Endothelial cell of umbilical vein (primary cell): Measurements from ENCODE around the gene BMPR1A. TPM values are rescaled to one million over a fixed set of nuclear protein-coding genes. Genes with fewer than 3 reads are reported as not detected.
A peak's percentile ranks its signal among the peaks of the same experiment; 100 is the strongest.

Experiments used
- BruUV-seq: library from RNA; stranded (reverse); fragments of 400-500 nt; replicated peaks from 2 replicates; lab custom pipeline; 2021; lab: Mats Ljungman, UMichigan
- CTCF ChIA-PET: fragments of 300-600, 350-600 bp; sonication (Branson Sonifier 250); formaldehyde crosslinking; loops from one replicate; lab custom pipeline; 2021; ENCODE audit warnings: antibody characterized with exemption, inconsistent platforms; lab: Charles Lee
- POLR2A ChIA-PET: fragments of 300-600, 350-600 bp; sonication (Branson Sonifier 250); formaldehyde crosslinking; loops from one replicate; lab custom pipeline; 2021; ENCODE audit warnings: antibody characterized with exemption, inconsistent platforms; lab: Charles Lee
- DNase-seq: peaks from one replicate; pipeline ENCODE4 v3.0.0-alpha.2; 2011; ENCODE audit warnings: low read depth, low spot score
- FAIRE-seq: peaks from 2 replicates; lab custom pipeline; 2011; peaks lifted over from hg19 to GRCh38; lab: Jason Lieb, UNC
- H2AFZ ChIP-seq: 2 replicates; pipeline ENCODE4 v1.6.0; 2012; ENCODE audit warnings: low read depth, low read length, control low read depth, inconsistent platforms
- H3K27ac ChIP-seq: 2 replicates; pipeline ENCODE4 v1.5.1; 2011; ENCODE audit warnings: low read depth, mild to moderate bottlenecking, control low read depth, low read length, moderate library complexity; ENCODE audit not compliant: insufficient read depth
- H3K27me3 ChIP-seq, 2 experiments: 2 replicates each; pipeline versions ENCODE4 v1.6.0 to v1.6.1; 2011; ENCODE audit warnings: low read length in 2 of 2, mixed read lengths in 1 of 2; ENCODE audit not compliant: control insufficient read depth in 2 of 2, insufficient read depth in 2 of 2
- H3K36me3 ChIP-seq, 2 experiments: 2 replicates in 1 of 2; 3 replicates in 1 of 2; pipeline ENCODE4 v1.5.1; 2011; ENCODE audit warnings: low read length in 2 of 2, mild to moderate bottlenecking in 1 of 2, moderate library complexity in 1 of 2; ENCODE audit not compliant: control insufficient read depth in 2 of 2, insufficient read depth in 2 of 2; ENCODE audit errors: extremely low read depth in 1 of 2
- H3K4me1 ChIP-seq: 3 replicates; pipeline ENCODE4 v1.5.1; 2011; ENCODE audit warnings: mild to moderate bottlenecking, low read length; ENCODE audit not compliant: control insufficient read depth, insufficient read depth; ENCODE audit errors: extremely low read depth
- H3K4me2 ChIP-seq: 2 replicates; pipeline ENCODE4 v1.6.1; 2011; ENCODE audit warnings: low read length, control low read depth, mixed read lengths; ENCODE audit not compliant: insufficient read depth
- H3K4me3 ChIP-seq, 3 experiments: fragments of 200-600 bp in 1 of 3; sonication (generic), shearing (Covaris generic) in 1 of 3; replicated peaks in 1 of 3; 2 replicates each; pipeline ENCODE4 v1.5.1; 2011 to 2016; ENCODE audit warnings: control low read depth in 3 of 3, low read length in 3 of 3, mild to moderate bottlenecking in 2 of 3, inconsistent platforms in 1 of 3, low read depth in 1 of 3, moderate library complexity in 1 of 3; ENCODE audit not compliant: insufficient read depth in 1 of 3
- H3K79me2 ChIP-seq: 2 replicates; pipeline ENCODE4 v1.6.0; 2012; ENCODE audit warnings: low read length, inconsistent platforms; ENCODE audit not compliant: control insufficient read depth, insufficient read depth
- H3K9ac ChIP-seq: replicated peaks from 2 replicates; pipeline ENCODE3; 2011; ENCODE audit warnings: low read length, control low read depth; ENCODE audit not compliant: insufficient read depth; ENCODE audit errors: extremely low read depth
- H3K9me1 ChIP-seq: replicated peaks from 3 replicates; pipeline ENCODE4 v1.6.0; 2011; ENCODE audit warnings: mild to moderate bottlenecking, low read length; ENCODE audit not compliant: control insufficient read depth, insufficient read depth; ENCODE audit errors: extremely low read depth
- H3K9me3 ChIP-seq: replicated peaks from 2 replicates; pipeline ENCODE4 v1.5.1; 2012; ENCODE audit warnings: low read length, inconsistent platforms; ENCODE audit not compliant: control insufficient read depth, insufficient read depth
- H4K20me1 ChIP-seq: replicated peaks from 2 replicates; pipeline ENCODE3; 2011; ENCODE audit warnings: mild to moderate bottlenecking, low read length; ENCODE audit not compliant: control insufficient read depth, insufficient read depth; ENCODE audit errors: extremely low read depth
- POLR2AphosphoS5 ChIP-seq: IDR thresholded peaks from 2 replicates; pipeline ENCODE4 v1.6.1; 2012; ENCODE audit warnings: low read depth, mild to moderate bottlenecking, control low read depth, low read length, moderate library complexity; ENCODE audit not compliant: insufficient read depth
- dilution Hi-C: fragments of 300-500 bp; cut with MboI; formaldehyde crosslinking; loops from one replicate; pipeline ENCODE4 v1.15.0; 2019; ENCODE audit warnings: low sequenced_read_pairs; ENCODE audit not compliant: extremely low pct_ligation_motif_present
- intact Hi-C: fragments of 100-400 bp; cut with micrococcal nuclease; formaldehyde crosslinking; loops from one replicate; pipeline ENCODE4 v1.10.0; 2022
- polyA plus RNA-seq, 4 experiments: library from polyadenylated mRNA; depleted of rRNA in 3 of 4; stranded (reverse) in 3 of 4; unstranded in 1 of 4; fragments of >200 nt; gene quantifications; 2 replicates each; pipeline versions ENCODE4 v1.2.1 to v1.2.3, GENCODE V29; 2011 to 2012; ENCODE audit warnings: missing spikeins in 1 of 4
- total RNA-seq: library from RNA; stranded (reverse); gene quantifications from 2 replicates; pipeline ENCODE4 v1.2.3, GENCODE V29; 2021
- TF ChIP-seq, protein P1 (sequence below), 2 donors: IDR thresholded peaks; 1 replicate in 1 of 2; 2 replicates in 1 of 2; pipeline ENCODE4 v1.5.1; 2011; ENCODE audit warnings: low read length in 2 of 2, mild to moderate bottlenecking in 2 of 2, moderate library complexity in 2 of 2, control low read depth in 1 of 2, inconsistent platforms in 1 of 2, low read depth in 1 of 2; ENCODE audit not compliant: insufficient read depth in 1 of 2; ENCODE audit errors: extremely low read depth in 1 of 2

Gene BMPR1A
- total and polyA plus RNA-seq, 2 donors (not counting 3 experiments of a cell fraction or from before 2014, with no cell fraction given): not detected

DNA sequence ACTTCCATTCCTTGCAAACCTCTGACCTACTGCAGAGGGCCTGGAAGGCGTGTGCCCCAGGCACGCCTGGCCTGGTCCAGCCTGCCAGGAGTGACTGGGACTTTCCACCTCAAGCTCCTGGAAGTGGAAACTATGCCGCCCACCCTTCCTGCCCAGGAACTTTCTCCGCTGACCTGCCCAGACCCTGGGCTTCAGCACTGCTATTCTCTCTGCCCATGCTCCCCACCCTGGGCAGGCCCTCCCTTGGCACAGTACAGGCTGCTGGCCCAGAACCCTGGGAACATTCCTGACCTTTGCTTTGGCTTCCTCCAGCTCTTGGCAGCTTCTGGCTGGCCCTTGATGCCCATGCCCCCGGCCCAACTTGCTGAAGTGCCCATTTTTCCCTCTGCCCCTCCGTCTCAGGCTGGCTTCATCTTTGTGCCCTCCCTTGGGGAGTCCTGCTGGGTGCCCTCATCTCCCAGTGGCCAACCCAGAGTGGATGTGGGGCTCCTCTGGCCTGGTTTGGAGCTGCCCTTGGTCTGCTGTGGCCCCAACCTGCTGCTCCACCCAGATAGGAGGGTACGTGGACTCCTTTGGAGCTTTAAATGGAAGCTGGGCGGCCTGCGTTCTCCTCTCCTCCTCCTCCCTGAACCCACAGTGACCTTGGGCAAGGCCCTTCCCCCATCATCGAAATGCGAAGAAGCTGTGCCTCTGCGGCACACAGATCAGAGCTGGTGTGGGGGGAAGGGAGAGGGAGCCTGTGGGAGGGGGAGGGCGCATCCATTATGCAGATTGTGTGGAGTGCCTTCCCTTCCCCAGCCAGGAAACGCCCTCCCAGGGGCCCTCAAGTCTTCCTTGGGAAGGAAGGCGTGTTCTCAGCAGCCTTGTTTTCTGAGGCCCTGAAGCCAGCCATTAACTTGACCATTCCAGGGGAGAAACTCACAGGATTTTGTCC, 197.6 kb downstream of the BMPR1A start:
- Histone ChIP-seq H3K36me3 (no peaks in the 10 kb centered on the region), H3K4me3 (peak overlapping the region in 2 of 3 experiments; percentile 7 to 65), H3K27ac (peak overlapping the region; percentile 71), H3K9me3 (no peaks in the 10 kb centered on the region), H3K79me2 (peaks cover 82% of the 10 kb centered on the region), H3K4me1 (peaks cover 52% of the 10 kb centered on the region), H3K4me2 (peak overlapping the region; percentile 70), H4K20me1 (no peaks in the 10 kb centered on the region), H3K27me3 (no peaks in the 10 kb centered on the region), H3K9me1 (no peaks in the 10 kb centered on the region), H2AFZ (no peak overlapping the region), H3K9ac (peak overlapping the region; percentile 17)
- peak; percentile 34 for TF ChIP-seq POLR2AphosphoS5
- TF ChIP-seq, protein P1, sequence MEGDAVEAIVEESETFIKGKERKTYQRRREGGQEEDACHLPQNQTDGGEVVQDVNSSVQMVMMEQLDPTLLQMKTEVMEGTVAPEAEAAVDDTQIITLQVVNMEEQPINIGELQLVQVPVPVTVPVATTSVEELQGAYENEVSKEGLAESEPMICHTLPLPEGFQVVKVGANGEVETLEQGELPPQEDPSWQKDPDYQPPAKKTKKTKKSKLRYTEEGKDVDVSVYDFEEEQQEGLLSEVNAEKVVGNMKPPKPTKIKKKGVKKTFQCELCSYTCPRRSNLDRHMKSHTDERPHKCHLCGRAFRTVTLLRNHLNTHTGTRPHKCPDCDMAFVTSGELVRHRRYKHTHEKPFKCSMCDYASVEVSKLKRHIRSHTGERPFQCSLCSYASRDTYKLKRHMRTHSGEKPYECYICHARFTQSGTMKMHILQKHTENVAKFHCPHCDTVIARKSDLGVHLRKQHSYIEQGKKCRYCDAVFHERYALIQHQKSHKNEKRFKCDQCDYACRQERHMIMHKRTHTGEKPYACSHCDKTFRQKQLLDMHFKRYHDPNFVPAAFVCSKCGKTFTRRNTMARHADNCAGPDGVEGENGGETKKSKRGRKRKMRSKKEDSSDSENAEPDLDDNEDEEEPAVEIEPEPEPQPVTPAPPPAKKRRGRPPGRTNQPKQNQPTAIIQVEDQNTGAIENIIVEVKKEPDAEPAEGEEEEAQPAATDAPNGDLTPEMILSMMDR (IDR thresholded peaks at IDR 0.05; ENCODE audit: extremely low read depth in 1 of 2, insufficient read depth in 1 of 2, low read depth in 1 of 2, low read length in 2 of 2): no peak
- DNase-seq (peak; percentile 89), FAIRE-seq (peak; percentile 95)
- dilution Hi-C loops: no loop called here
- POLR2A ChIA-PET: interaction anchor here (0.6 kb wide), 1 partner anchor 12 kb away, joined by 10 read pairs; no protein-coding TSS in a partner anchor
- intact Hi-C loops: loop anchor here (1.0 to 10.0 kb wide), 2 partner anchors 12 to 1931 kb away; partner anchors contain the start of gene STAMBPL1
- BruUV-seq: no TSS peak
- CTCF ChIA-PET: interaction anchor here (7.1 to 8.7 kb wide), 2 partner anchors 12 to 14 kb away, joined by 110 to 325 read pairs; partner anchors contain the start of gene ADIRF
